GM19043 (cell line): ENCODE results near the gene RAB3IL1.

Source experiments
- ATAC-seq: cut with Tn5 transposase; IDR thresholded peaks from one replicate; pipeline ENCODE4 v1.9.1; 2021; ENCODE audit warnings: low read depth; ENCODE audit not compliant: unreplicated experiment

The RAB3IL1 gene

DNA sequence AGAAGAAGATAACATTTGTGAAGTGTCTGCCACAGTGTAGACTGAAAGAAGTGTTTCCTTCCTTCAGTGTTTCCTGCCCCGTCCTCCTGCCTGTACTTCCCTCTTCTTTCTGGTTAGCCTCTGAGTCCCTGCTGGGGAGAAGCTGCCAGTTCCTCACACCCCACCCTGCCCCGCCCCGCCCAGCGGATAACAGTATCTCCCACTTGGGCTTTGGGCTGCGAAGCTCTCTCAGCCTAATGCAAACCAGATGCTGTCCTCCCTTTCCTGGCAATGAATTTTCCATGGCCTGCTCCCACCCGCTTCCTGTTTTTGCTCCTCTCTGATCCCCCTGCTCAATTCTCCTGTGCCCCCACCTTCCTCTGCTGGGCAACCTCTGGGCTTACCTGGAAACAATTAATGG is 5.2 kb upstream of the RAB3IL1 start:
- no peak for ATAC-seq

DNA sequence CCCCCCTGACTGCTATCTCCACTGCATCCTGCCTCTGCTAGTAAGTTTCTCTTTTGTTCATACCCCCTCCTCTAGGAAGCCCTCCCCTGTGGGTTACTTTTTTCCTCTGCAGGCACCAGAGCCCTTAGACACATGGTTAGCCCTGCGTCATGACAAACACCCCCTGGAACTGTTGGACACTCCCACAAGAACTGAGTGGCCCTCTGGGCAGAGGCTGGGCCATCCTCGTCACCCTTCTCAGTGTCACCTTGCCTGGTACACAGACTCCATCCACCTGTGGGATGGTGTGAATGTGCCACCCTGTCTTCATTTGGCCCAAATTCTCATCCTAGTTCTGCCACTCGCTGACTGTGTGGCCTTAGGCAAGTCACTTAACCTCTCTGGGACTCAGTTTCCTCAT is 4.1 kb upstream of the RAB3IL1 start:
- no peak for ATAC-seq

DNA sequence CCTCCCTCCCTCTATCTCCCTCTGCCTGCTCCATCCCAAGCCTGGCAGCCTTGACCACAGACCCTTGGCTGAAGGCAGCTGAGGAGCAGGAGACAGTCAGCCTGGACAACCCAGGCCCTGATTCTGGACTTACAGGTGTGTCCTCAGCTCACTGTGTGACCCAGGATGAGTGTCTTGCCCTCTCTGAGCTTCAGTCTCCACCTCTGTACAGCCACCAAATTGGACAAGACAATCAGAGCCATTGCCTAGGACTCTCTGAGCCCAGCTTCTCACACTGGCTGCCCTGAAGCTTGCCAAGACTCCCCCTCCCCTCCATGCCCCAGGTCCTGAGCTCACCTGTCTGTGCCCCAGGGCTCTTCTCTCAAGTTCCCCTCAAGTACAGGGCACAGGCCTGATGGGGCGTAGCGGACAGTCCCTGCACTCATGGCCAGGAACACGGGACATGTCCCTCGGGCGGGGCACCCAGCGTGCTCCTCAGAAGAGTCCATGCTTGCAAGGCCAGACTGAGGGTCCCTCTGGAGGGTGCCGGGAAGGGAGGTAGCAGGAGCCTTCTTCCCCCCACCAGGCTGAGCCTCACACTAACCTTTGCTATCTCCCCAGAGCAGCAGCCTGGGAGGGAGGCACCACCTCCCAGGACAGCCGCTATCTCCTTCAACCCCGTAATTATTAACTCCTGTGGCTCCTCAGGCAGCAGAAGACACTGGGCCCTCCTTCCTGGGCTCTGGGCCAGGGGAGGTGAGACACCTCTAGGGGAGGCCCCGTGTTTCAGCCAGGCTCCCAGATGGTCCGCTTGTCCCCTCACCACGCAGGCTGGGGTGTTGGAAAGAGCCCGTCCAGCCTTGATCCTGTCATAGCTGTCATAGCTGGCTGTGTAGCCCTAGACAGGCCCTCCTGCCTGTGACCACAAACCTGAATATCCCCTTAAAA is 2.6 kb upstream of the RAB3IL1 start:
- ATAC-seq = no peak

- no peak for ATAC-seq
Measured at GRCh38 chr11:61918938-61919704, 1.8 kb upstream of the RAB3IL1 start.

GRCh38 chr11:61918251-61918937 is 1.0 kb upstream of the RAB3IL1 start:
- ATAC-seq = no peak

DNA sequence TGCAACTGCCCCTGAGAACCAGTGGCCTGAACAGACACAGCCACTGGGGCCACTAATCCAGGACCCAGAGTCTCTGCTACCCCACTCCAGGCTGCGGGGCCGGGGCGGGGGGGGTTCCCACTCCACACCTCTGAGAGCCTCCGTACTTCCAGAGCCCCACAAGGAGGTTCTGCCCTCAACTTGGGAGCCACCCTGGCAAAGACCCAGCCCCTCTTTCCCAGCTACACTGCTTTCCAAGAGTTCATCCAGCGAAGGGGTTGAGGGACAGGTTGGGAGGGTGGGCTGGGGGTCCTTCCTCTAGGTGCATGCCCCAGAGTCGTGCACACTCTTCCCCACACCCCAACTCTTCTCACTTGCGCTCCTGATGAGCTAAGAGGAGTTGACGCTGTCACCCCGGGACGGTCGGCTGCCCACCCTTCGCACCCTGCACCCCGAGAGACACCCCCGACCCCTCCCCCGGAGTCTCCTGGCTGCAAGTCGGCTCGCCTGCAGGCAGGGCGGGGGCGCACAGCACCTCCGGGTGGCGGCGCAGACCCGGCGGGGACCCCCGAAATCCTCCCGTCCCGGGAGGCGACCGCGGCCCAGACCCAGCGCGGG is 531 bp downstream of the RAB3IL1 start:
- no peak for ATAC-seq

GRCh38 chr11:61914471-61915171 is 2.7 kb downstream of the RAB3IL1 start:
- ATAC-seq = no peak

- ATAC-seq = no peak
Measured at GRCh38 chr11:61913699-61914395, 3.5 kb downstream of the RAB3IL1 start.

- no peak for ATAC-seq
Measured at GRCh38 chr11:61912991-61913698, 4.2 kb downstream of the RAB3IL1 start.

- ATAC-seq = no peak
Measured at GRCh38 chr11:61912530-61912898, 4.9 kb downstream of the RAB3IL1 start.

- no peak for ATAC-seq
Measured at GRCh38 chr11:61911701-61912529, 5.5 kb downstream of the RAB3IL1 start.

GRCh38 chr11:61911128-61911700 is 6.2 kb downstream of the RAB3IL1 start:
- ATAC-seq = no peak

DNA sequence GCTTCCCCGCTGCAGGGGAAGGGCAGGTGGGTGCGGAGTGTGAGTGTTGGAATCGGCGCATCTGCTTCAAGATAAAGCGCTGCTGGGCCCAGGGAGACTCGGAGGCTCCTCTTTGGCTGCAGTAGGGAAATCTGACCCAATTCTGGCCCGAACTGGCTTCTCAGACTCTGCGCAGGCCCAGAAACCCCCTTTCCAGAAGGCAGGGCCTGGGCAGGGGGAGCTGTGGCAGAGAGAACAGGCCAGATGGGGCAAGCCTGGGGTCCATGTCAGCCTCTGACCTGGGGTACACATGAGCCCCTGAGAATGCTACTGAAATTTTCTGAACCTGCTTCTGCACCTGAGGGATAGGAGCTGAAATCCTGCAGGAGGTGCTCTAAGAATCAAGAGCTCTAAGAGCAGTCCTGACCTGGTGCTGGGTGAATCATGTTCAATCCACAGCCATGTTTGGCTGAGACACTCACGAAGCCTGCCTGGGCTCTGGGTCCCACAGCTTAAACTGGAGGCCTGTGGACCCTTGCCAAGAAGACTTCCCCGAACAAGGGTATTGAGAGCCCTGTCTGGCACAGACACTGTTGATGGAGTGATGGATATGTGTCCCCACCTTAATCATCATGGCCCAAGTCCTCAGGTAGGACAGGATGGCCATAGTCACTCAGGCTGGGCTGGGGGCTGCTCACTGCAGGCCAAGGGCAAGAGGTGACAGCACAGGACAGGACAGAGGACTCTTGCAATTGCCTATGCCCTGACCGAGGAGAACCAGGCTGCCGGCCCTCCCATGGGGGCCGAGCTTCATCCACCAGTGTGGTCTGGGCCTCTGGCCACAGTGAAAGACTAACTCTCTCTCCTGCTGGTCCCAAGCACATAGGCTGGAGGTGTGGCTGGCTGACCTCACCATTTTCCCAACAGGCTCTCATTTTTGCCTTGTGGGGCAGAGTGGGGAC is 6.9 kb downstream of the RAB3IL1 start:
- no peak for ATAC-seq

- ATAC-seq = no peak
Measured at GRCh38 chr11:61908730-61909316, 8.5 kb downstream of the RAB3IL1 start.

DNA sequence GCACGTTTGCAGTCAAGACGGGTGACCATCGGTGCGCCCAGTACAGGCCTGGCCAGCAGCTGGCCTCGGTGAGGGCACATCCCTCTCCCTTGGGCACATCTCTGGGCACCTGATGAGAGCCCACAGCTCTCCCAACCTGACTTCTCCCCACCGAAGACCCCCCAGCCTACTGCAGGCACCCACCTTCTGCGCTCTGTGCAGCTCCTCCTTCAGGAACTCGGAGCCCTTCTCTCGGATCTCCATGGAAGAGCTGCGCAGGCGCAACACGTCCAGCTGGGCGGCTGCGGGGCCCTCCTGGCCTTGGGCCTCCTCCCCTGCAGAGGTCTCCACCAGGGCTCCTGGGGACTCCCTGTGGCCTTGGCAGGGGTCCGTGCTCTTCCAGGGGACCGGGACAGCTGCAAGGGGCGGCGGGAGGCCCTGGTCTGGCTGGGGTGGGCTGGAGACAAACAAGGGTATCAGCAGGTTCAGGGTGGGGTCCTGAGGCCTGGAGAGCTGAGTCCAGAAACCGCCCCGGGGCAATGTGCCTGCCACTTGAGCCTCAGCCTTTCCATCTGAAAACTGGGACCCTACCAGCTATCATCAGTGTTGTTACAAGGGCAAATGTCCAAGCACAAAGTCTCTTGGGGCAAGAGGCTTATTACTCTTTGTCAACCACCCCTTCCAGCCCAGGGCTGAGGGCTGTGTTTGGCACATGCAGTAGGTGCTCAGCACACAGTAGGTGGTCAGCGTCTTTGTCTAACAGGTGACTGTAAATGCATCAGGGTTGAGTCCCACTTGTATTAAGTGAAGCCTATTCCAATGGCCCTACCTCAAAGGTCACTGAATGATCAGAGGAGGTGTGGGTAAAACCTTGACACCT is 9.3 kb downstream of the RAB3IL1 start:
- no peak for ATAC-seq
